ENCODE measurements around the gene ROM1. TPM values are rescaled to one million over a fixed set of nuclear protein-coding genes. Genes with fewer than 3 reads are reported as not detected.

The ROM1 gene
- 2.7 TPM for total RNA-seq (2021; ENCODE audit: unreplicated experiment)
- polyA plus RNA-seq (2012) = 1.7 and 2.0 TPM in 2 replicates
- not detected for Bru-seq, nascent RNA
- percentile 25 among the genes with signal in this experiment for BruChase-seq, experiment 1, labeled RNA remaining after a 6-hour chase
- percentile 30 among the genes with signal in this experiment for BruChase-seq, experiment 2, labeled RNA remaining after a 2-hour chase
- long read RNA-seq = 0 reads

DNA sequence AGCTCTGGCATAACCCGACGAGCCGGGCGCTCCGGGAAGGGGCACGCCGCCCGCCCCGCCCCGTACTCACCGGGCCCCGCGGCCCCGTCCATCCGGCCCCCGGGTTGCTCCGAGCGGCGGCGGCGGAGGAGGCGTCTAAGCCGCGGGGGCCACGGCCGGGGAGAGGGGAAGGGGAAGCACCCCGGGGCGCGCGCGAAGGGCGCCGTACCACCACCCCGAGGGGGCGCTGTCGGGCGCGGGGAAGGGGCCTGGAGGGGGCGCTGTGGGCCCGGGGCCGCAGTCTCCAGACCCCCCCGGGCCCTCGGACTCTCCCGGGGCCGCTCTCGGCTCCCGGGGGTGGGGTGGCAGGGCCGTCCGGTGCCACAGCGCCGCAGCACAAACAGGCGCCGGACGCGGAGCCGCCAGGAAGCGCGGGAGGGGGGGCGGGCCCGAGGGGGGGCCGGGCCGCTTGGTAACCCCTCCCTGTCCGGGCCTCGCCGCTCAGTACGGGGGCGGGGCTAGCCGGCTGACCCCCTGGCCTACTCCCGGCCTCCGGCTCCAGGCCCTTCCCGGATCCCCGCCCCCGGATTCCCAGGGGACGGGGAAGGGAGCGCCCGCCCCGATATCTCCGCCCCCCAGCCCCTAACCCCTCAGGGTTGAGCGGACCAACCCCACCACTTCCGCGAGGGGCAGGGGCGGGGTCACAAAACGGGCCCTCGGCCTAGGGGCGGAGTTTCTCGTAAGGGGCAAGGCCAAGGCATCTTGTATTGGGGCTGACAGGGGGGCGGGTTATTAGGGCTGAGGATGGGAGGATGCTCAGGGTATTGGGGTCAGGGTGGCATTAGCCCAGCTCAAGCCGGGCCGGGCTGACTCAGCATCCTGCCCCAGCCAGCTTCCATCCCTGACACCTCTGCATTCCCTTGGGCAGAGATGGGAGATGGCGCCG, at the start of gene ROM1, which contains the start of gene EML3:
TSS of gene ROM1 (plus strand) at position 892 of the 925 bp plus-strand sequence. CDS start at position 917, 25 bp downstream.
TSS of gene EML3 (minus strand) at position 410 of the 925 bp plus-strand sequence. CDS start at position 92, 318 bp downstream.
- Histone ChIP-seq H3K79me2 (ENCODE audit: insufficient read depth, low read length) (peaks cover 13% of the 10 kb centered on the region), H3K27me3 (ENCODE audit: insufficient read depth, low read length) (no peaks in the 10 kb centered on the region), H3K9me3 (ENCODE audit: control insufficient read depth in 1 of 2, insufficient read depth in 1 of 2, low read depth in 1 of 2, low read length in 2 of 2) (no peaks in the 10 kb centered on the region), H4K20me1 (ENCODE audit: insufficient read depth) (no peaks in the 10 kb centered on the region), H3K4me3 (replicated peaks in 1 of 2; ENCODE audit: low read depth in 1 of 2, low read length in 2 of 2) (peak within 1 kb of the TSS; percentile 87 to 94), H3K9ac (ENCODE audit: low read length) (peak within 1 kb of the TSS; percentile 93), H3K4me2 (ENCODE audit: low read length) (peak within 1 kb of the TSS; percentile 87), H3K4me1 (ENCODE audit: control insufficient read depth in 1 of 2, insufficient read depth in 2 of 2, low read length in 2 of 2) (peaks cover 28 to 45% of the 10 kb centered on the region in 2 experiments), H3K9me2 (ENCODE audit: insufficient read depth) (no peaks in the 10 kb centered on the region), H2AFZ (ENCODE audit: low read depth, low read length, poor library complexity, severe bottlenecking) (no peak within 1 kb of the TSS), H3K27ac (ENCODE audit: low read depth, low read length) (peak within 1 kb of the TSS; percentile 83), H3K36me3 (ENCODE audit: control insufficient read depth in 1 of 2, insufficient read depth in 2 of 2, low read length in 2 of 2) (peaks cover 0 to 5% of the 10 kb centered on the region in 2 experiments; a peak in 2 of 4 replicates)
- ChIA-PET CTCF (interaction anchor here (0.8 to 2.8 kb wide), 8 partner anchors 8 to 217 kb away, joined by 3 to 16 read pairs (median 5); partner anchors contain the start of genes B3GAT3, C11orf98, CSKMT and HNRNPUL2), RAD21 (ENCODE audit: low non-redundant PET in 1 of 2, low total read pairs in 2 of 2, uncharacterized antibody in 2 of 2, unreplicated experiment in 2 of 2) (interaction anchor here in 1 of 2 experiments (1.0 kb wide), 1 partner anchor 188 kb away, joined by 4 read pairs; no protein-coding TSS in a partner anchor), POLR2A (interaction anchor here (1.2 to 2.2 kb wide), 2 partner anchors 9 to 228 kb away, joined by 5 read pairs; partner anchors contain the start of gene B3GAT3)
- no peak for DNase-seq (ENCODE audit: low read depth, low spot score)
- BruUV-seq (replicated peaks) = no TSS peak
- intact Hi-C loops (cut with micrococcal nuclease) = loop anchor here (5.0 kb wide), 1 partner anchor 35 kb away; the partner anchor contains the start of gene GANAB
- ATAC-seq = peak; percentile 79
- TF ChIP-seq MAX (IDR thresholded peaks at IDR 0.05) (peak; percentile 53; the same call in 1 of the 2 replicates), CEBPB (IDR thresholded peaks at IDR 0.05; ENCODE audit: low read depth) (no peak), ZNF274 (IDR thresholded peaks at IDR 0.05; ENCODE audit: low read depth, low read length) (no peak), POLR2AphosphoS5 (IDR thresholded peaks at IDR 0.05; ENCODE audit: low read depth, low read length) (0 out of 2 replicates have a peak, but pooled peaks have one; percentile 47), ZFX (IDR thresholded peaks at IDR 0.05) (peak; percentile 41; the same call in 1 of the 2 replicates), CBX3 (IDR thresholded peaks at IDR 0.05; ENCODE audit: low read depth) (no peak), ELF1 (IDR thresholded peaks at IDR 0.05; ENCODE audit: borderline replicate concordance, low read depth) (no peak), SRF (IDR thresholded peaks at IDR 0.05; ENCODE audit: low read depth) (no peak), EZH2phosphoT487 (IDR thresholded peaks at IDR 0.05; ENCODE audit: borderline replicate concordance) (no peak), SIN3A (IDR thresholded peaks at IDR 0.05; ENCODE audit: low read depth) (0 out of 2 replicates have a peak, but pooled peaks have one; percentile 37), RAD21 (IDR thresholded peaks at IDR 0.05; ENCODE audit: low read depth) (peak; percentile 47), SP1 (IDR thresholded peaks at IDR 0.05; ENCODE audit: low read depth) (no peak), EGR1 (IDR thresholded peaks at IDR 0.05; ENCODE audit: low read depth) (peak; percentile 59; the same call in 1 of the 2 replicates)
- TF ChIP-seq, protein P1, sequence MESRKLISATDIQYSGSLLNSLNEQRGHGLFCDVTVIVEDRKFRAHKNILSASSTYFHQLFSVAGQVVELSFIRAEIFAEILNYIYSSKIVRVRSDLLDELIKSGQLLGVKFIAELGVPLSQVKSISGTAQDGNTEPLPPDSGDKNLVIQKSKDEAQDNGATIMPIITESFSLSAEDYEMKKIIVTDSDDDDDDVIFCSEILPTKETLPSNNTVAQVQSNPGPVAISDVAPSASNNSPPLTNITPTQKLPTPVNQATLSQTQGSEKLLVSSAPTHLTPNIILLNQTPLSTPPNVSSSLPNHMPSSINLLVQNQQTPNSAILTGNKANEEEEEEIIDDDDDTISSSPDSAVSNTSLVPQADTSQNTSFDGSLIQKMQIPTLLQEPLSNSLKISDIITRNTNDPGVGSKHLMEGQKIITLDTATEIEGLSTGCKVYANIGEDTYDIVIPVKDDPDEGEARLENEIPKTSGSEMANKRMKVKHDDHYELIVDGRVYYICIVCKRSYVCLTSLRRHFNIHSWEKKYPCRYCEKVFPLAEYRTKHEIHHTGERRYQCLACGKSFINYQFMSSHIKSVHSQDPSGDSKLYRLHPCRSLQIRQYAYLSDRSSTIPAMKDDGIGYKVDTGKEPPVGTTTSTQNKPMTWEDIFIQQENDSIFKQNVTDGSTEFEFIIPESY (IDR thresholded peaks at IDR 0.05; ENCODE audit: extremely low read depth, insufficient replicate concordance, low read length) = no peak
- TF ChIP-seq, protein P2, sequence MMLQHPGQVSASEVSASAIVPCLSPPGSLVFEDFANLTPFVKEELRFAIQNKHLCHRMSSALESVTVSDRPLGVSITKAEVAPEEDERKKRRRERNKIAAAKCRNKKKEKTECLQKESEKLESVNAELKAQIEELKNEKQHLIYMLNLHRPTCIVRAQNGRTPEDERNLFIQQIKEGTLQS (IDR thresholded peaks at IDR 0.05) = no peak
- TF ChIP-seq, protein P3, sequence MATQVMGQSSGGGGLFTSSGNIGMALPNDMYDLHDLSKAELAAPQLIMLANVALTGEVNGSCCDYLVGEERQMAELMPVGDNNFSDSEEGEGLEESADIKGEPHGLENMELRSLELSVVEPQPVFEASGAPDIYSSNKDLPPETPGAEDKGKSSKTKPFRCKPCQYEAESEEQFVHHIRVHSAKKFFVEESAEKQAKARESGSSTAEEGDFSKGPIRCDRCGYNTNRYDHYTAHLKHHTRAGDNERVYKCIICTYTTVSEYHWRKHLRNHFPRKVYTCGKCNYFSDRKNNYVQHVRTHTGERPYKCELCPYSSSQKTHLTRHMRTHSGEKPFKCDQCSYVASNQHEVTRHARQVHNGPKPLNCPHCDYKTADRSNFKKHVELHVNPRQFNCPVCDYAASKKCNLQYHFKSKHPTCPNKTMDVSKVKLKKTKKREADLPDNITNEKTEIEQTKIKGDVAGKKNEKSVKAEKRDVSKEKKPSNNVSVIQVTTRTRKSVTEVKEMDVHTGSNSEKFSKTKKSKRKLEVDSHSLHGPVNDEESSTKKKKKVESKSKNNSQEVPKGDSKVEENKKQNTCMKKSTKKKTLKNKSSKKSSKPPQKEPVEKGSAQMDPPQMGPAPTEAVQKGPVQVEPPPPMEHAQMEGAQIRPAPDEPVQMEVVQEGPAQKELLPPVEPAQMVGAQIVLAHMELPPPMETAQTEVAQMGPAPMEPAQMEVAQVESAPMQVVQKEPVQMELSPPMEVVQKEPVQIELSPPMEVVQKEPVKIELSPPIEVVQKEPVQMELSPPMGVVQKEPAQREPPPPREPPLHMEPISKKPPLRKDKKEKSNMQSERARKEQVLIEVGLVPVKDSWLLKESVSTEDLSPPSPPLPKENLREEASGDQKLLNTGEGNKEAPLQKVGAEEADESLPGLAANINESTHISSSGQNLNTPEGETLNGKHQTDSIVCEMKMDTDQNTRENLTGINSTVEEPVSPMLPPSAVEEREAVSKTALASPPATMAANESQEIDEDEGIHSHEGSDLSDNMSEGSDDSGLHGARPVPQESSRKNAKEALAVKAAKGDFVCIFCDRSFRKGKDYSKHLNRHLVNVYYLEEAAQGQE (IDR thresholded peaks at IDR 0.05; ENCODE audit: low read depth) = no peak
